SK-N-SH (cell line): ENCODE data around the gene RHNO1. TPM values are rescaled to one million over a fixed set of nuclear protein-coding genes. Genes with fewer than 3 reads are reported as not detected.

Source experiments
- CTCF ChIA-PET: fragments of 300-600, 350-600 bp; formaldehyde crosslinking; extraction: SDS; loops from one replicate; lab custom pipeline; 2021; lab: Yijun Ruan, JAX
- POLR2A ChIA-PET: fragments of 350-600 bp; sonication (Branson Sonifier 250); formaldehyde crosslinking; extraction: SDS; loops from one replicate; lab custom pipeline; 2020; ENCODE audit warnings: antibody characterized with exemption, inconsistent platforms; lab: Yijun Ruan, JAX
- DNase-seq: peaks from one replicate; pipeline ENCODE4 v3.0.0; 2012
- H2AFZ ChIP-seq: fragments of 200-600 bp; sonication (generic); 2 replicates; pipeline ENCODE4 v1.8.1; 2016; ENCODE audit warnings: antibody characterized with exemption, mild to moderate bottlenecking, low read depth
- H3F3A ChIP-seq: fragments of 200-600 bp; sonication (generic); replicated peaks from 2 replicates; pipeline ENCODE3; 2016; ENCODE audit warnings: antibody characterized with exemption, mild to moderate bottlenecking; ENCODE audit not compliant: insufficient read depth
- H3K27ac ChIP-seq, 2 experiments: fragments of 200-500 bp in 1 of 2; fragments of 200-600 bp in 1 of 2; sonication (Bioruptor generic) in 1 of 2; sonication (generic), shearing (Covaris generic) in 1 of 2; 2 replicates each; pipeline versions ENCODE4 v1.5.1 to v1.6.1; 2014 to 2016; ENCODE audit warnings: low read depth in 2 of 2, inconsistent platforms in 1 of 2, low read length in 1 of 2, mild to moderate bottlenecking in 1 of 2, mixed read lengths in 1 of 2
- H3K27me3 ChIP-seq: fragments of 200-600 bp; sonication (generic), shearing (Covaris generic); 2 replicates; pipeline ENCODE4 v1.6.1; 2016; ENCODE audit warnings: mixed run types; ENCODE audit not compliant: insufficient read depth
- H3K36me3 ChIP-seq, 2 experiments: fragments of 200-500 bp in 1 of 2; fragments of 200-600 bp in 1 of 2; sonication (Bioruptor generic) in 1 of 2; sonication (generic) in 1 of 2; replicated peaks in 1 of 2; 2 replicates each; pipeline versions ENCODE3 to v1.5.1; 2014 to 2016; ENCODE audit warnings: low read length in 1 of 2, mild to moderate bottlenecking in 1 of 2; ENCODE audit not compliant: insufficient read depth in 2 of 2, control insufficient read depth in 1 of 2
- H3K4me1 ChIP-seq, 2 experiments: fragments of 200-500 bp in 1 of 2; fragments of 200-600 bp in 1 of 2; sonication (Bioruptor generic) in 1 of 2; sonication (generic), shearing (Covaris generic) in 1 of 2; 2 replicates each; pipeline versions ENCODE4 v1.5.1 to v1.6.1; 2014 to 2016; ENCODE audit warnings: low read depth in 1 of 2, low read length in 1 of 2, mixed run types in 1 of 2; ENCODE audit not compliant: insufficient read depth in 2 of 2, control insufficient read depth in 1 of 2
- H3K4me2 ChIP-seq: fragments of 200-600 bp; sonication (generic), shearing (Covaris generic); 2 replicates; pipeline ENCODE4 v1.6.1; 2017; ENCODE audit warnings: mixed run types
- H3K4me3 ChIP-seq, 2 experiments: fragments of 200-500 bp in 1 of 2; fragments of 200-600 bp in 1 of 2; sonication (Bioruptor generic) in 1 of 2; sonication (generic), shearing (Covaris generic) in 1 of 2; 2 replicates each; pipeline versions ENCODE4 v1.5.1 to v1.8.1; 2014 to 2016; ENCODE audit warnings: low read depth in 2 of 2, inconsistent platforms in 1 of 2, low read length in 1 of 2, mild to moderate bottlenecking in 1 of 2, mixed read lengths in 1 of 2, moderate library complexity in 1 of 2
- H3K79me2 ChIP-seq: fragments of 200-600 bp; sonication (generic); 2 replicates; pipeline ENCODE4 v1.8.1; 2017; ENCODE audit warnings: mild to moderate bottlenecking; ENCODE audit not compliant: insufficient read depth
- H3K9ac ChIP-seq: fragments of 200-600 bp; sonication (generic); 2 replicates; pipeline ENCODE4 v1.6.1; 2017; ENCODE audit warnings: mixed run types
- H3K9me2 ChIP-seq: fragments of 200-600 bp; sonication (generic); 2 replicates; pipeline ENCODE4 v1.6.1; 2017; ENCODE audit warnings: mixed run types
- H3K9me3 ChIP-seq: fragments of 200-600 bp; sonication (generic); 2 replicates; pipeline ENCODE4 v1.6.1; 2017; ENCODE audit warnings: mixed run types, mild to moderate bottlenecking, moderate library complexity
- H4K20me1 ChIP-seq: fragments of 200-600 bp; sonication (generic); 2 replicates; pipeline ENCODE4 v1.6.1; 2017; ENCODE audit warnings: mild to moderate bottlenecking, mixed run types; ENCODE audit not compliant: insufficient read depth
- ELF1 ChIP-seq: IDR thresholded peaks from 2 replicates; pipeline ENCODE4 v1.4.0; 2012
- EP300 ChIP-seq, 2 experiments: IDR thresholded peaks; 2 replicates each; pipeline versions ENCODE4 v1.4.0 to v1.6.1; 2012; ENCODE audit warnings: borderline replicate concordance in 1 of 2, low read depth in 1 of 2, low read length in 1 of 2
- EZH2phosphoT487 ChIP-seq: fragments of 200-600 bp; sonication (generic); IDR thresholded peaks from 2 replicates; pipeline ENCODE4 v1.6.1; 2017; ENCODE audit warnings: low read depth, mixed run types, mild to moderate bottlenecking, antibody characterized with exemption, moderate library complexity, borderline replicate concordance
- GABPA ChIP-seq: IDR thresholded peaks from 2 replicates; pipeline ENCODE4 v1.4.0; 2012; ENCODE audit warnings: low read depth, mild to moderate bottlenecking
- GATA2 ChIP-seq: sonication (generic); formaldehyde crosslinking; IDR thresholded peaks from 2 replicates; pipeline ENCODE4 v1.5.0; 2020; ENCODE audit warnings: mild to moderate bottlenecking, missing genetic modification reagents
- JUND ChIP-seq: IDR thresholded peaks from 2 replicates; pipeline ENCODE4 v1.4.0; 2012
- NFIC ChIP-seq: IDR thresholded peaks from 2 replicates; pipeline ENCODE4 v1.4.0; 2012; ENCODE audit warnings: borderline replicate concordance
- NRF1 ChIP-seq: IDR thresholded peaks from 2 replicates; pipeline ENCODE4 v1.6.1; 2012; ENCODE audit warnings: low read depth, mild to moderate bottlenecking, low read length
- PBX3 ChIP-seq: IDR thresholded peaks from 2 replicates; pipeline ENCODE4; 2012
- POLR2AphosphoS5 ChIP-seq: IDR thresholded peaks from 2 replicates; pipeline ENCODE4 v1.6.1; 2012; ENCODE audit warnings: low read depth, low read length
- RAD21 ChIP-seq: IDR thresholded peaks from 2 replicates; pipeline ENCODE4 v1.6.1; 2012; ENCODE audit warnings: mild to moderate bottlenecking, low read length
- RCOR1 ChIP-seq: fragments of 150-350 bp; IDR thresholded peaks from 2 replicates; pipeline ENCODE4 v1.6.1; 2017; ENCODE audit warnings: antibody characterized with exemption, low read length
- RFX5 ChIP-seq: IDR thresholded peaks from 2 replicates; pipeline ENCODE4 v1.6.1; 2012; ENCODE audit warnings: mild to moderate bottlenecking, improper control_type of control experiment, low read length
- RXRA ChIP-seq: IDR thresholded peaks from 2 replicates; pipeline ENCODE4 v1.4.0; 2012; ENCODE audit warnings: low read depth, mild to moderate bottlenecking, borderline replicate concordance
- SIN3A ChIP-seq: IDR thresholded peaks from 2 replicates; pipeline ENCODE4 v1.6.1; 2012; ENCODE audit warnings: low read depth, mild to moderate bottlenecking, low read length, moderate library complexity, borderline replicate concordance
- SMC3 ChIP-seq: IDR thresholded peaks from 2 replicates; pipeline ENCODE4 v1.6.1; 2012; ENCODE audit warnings: low read depth, low read length, improper control_type of control experiment
- TCF12 ChIP-seq: IDR thresholded peaks from 2 replicates; pipeline ENCODE4 v1.4.0; 2012
- WGBS: methylation state at CpG from one replicate; pipeline ENCODE4 v1.1.6; 2017; ENCODE audit warnings: low lambda C conversion rate; 5-methylcytosine and 5-hydroxymethylcytosine counted together
- polyA plus RNA-seq, 3 experiments: library from polyadenylated mRNA; depleted of rRNA; stranded (reverse); fragments of >200 nt; gene quantifications; 2 replicates each; pipeline ENCODE4 v1.2.3, GENCODE V29; 2012
- TF ChIP-seq, protein P1 (sequence below): fragments of 200-600 bp; sonication (generic); IDR thresholded peaks from 2 replicates; pipeline ENCODE4 v1.6.1; 2017; ENCODE audit warnings: antibody characterized with exemption, mild to moderate bottlenecking, moderate library complexity
- TF ChIP-seq, protein P2 (sequence below): fragments of 150-350 bp; IDR thresholded peaks from 2 replicates; pipeline ENCODE4 v1.6.1; 2016; ENCODE audit warnings: mild to moderate bottlenecking, low read depth, low read length

Gene RHNO1
- polyA plus RNA-seq, 1 of the 3 experiments (the other 2 are of a cell fraction): 28.9 TPM

GRCh38 chr12:2858334-2858733, 18.7 kb upstream of the RHNO1 start:
- H3F3A ChIP-seq: peaks cover 9% of the 10 kb centered on the region
- no peak for DNase-seq
- H3K9me2 ChIP-seq: no peaks in the 10 kb centered on the region
- no peaks in the 10 kb centered on the region for H3K9me3 ChIP-seq
- H3K36me3 ChIP-seq: peaks cover 4 to 17% of the 10 kb centered on the region in 2 experiments
- WGBS: no CpG with 5 or more reads among the region's 2 CpGs
- no peak overlapping the region for H3K9ac ChIP-seq
- no peaks in the 10 kb centered on the region for H3K27me3 ChIP-seq
- H3K4me2 ChIP-seq: no peak overlapping the region
- CTCF ChIA-PET: interaction anchor here (0.9 to 2.4 kb wide), 6 partner anchors 12 to 176 kb away, joined by 3 to 7 read pairs (median 4); no protein-coding TSS in a partner anchor
- H3K4me1 ChIP-seq: no peaks in the 10 kb centered on the region
- no peaks in the 10 kb centered on the region for H4K20me1 ChIP-seq
- H2AFZ ChIP-seq: no peak overlapping the region
- POLR2A ChIA-PET: no interaction called here
- H3K27ac ChIP-seq: no peak overlapping the region
- no peaks in the 10 kb centered on the region; the same call in 1 of the 2 replicates for H3K79me2 ChIP-seq
- no peak overlapping the region for H3K4me3 ChIP-seq
- TF ChIP-seq RCOR1 (no peak), RAD21 (no peak), PBX3 (no peak), GATA2 (CRISPR knock-in tag) (no peak), RFX5 (no peak), NFIC (no peak), SIN3A (no peak), NRF1 (no peak), TCF12 (no peak), POLR2AphosphoS5 (no peak), EZH2phosphoT487 (no peak), EP300 (IDR thresholded peaks at IDR 0.05; ENCODE audit: borderline replicate concordance in 1 of 2, low read depth in 1 of 2, low read length in 1 of 2) (no peak), ELF1 (no peak), JUND (no peak), RXRA (no peak), GABPA (no peak), SMC3 (no peak)
- TF ChIP-seq, protein P1, sequence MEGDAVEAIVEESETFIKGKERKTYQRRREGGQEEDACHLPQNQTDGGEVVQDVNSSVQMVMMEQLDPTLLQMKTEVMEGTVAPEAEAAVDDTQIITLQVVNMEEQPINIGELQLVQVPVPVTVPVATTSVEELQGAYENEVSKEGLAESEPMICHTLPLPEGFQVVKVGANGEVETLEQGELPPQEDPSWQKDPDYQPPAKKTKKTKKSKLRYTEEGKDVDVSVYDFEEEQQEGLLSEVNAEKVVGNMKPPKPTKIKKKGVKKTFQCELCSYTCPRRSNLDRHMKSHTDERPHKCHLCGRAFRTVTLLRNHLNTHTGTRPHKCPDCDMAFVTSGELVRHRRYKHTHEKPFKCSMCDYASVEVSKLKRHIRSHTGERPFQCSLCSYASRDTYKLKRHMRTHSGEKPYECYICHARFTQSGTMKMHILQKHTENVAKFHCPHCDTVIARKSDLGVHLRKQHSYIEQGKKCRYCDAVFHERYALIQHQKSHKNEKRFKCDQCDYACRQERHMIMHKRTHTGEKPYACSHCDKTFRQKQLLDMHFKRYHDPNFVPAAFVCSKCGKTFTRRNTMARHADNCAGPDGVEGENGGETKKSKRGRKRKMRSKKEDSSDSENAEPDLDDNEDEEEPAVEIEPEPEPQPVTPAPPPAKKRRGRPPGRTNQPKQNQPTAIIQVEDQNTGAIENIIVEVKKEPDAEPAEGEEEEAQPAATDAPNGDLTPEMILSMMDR: no peak
- TF ChIP-seq, protein P2, sequence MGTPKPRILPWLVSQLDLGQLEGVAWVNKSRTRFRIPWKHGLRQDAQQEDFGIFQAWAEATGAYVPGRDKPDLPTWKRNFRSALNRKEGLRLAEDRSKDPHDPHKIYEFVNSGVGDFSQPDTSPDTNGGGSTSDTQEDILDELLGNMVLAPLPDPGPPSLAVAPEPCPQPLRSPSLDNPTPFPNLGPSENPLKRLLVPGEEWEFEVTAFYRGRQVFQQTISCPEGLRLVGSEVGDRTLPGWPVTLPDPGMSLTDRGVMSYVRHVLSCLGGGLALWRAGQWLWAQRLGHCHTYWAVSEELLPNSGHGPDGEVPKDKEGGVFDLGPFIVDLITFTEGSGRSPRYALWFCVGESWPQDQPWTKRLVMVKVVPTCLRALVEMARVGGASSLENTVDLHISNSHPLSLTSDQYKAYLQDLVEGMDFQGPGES: no peak
